GM19351 (cell line): Measurements from ENCODE around the gene NKD2.

Experiments
- ATAC-seq: cut with Tn5 transposase; IDR thresholded peaks from one replicate; pipeline ENCODE4 v1.9.1; 2021; ENCODE audit warnings: mild to moderate bottlenecking, moderate library complexity; ENCODE audit not compliant: unreplicated experiment

Gene NKD2

GRCh38 chr5:1040571-1040970 lies 32.0 kb downstream of the NKD2 start:
- no peak for ATAC-seq

GRCh38 chr5:1041225-1042143 lies 32.9 kb downstream of the NKD2 start:
- no peak for ATAC-seq

- ATAC-seq: no peak
Measured at GRCh38 chr5:1042626-1043025, 34.0 kb downstream of the NKD2 start.

- no peak for ATAC-seq
Measured at GRCh38 chr5:1043327-1043726, 34.7 kb downstream of the NKD2 start.

GRCh38 chr5:1044117-1044516 lies 35.5 kb downstream of the NKD2 start:
- no peak for ATAC-seq

- no peak for ATAC-seq
Measured at GRCh38 chr5:1045960-1046560, 37.5 kb downstream of the NKD2 start.

GRCh38 chr5:1047332-1047965 lies 38.8 kb downstream of the NKD2 start:
- ATAC-seq: no peak

GRCh38 chr5:1048162-1048721 lies 39.6 kb downstream of the NKD2 start:
- no peak for ATAC-seq

GRCh38 chr5:1048861-1049838 lies 40.5 kb downstream of the NKD2 start:
- ATAC-seq: no peak

GRCh38 chr5:1050423-1051365 lies 42.1 kb downstream of the NKD2 start:
- no peak for ATAC-seq

GRCh38 chr5:1051366-1051720 lies 42.7 kb downstream of the NKD2 start:
- ATAC-seq: no peak

- ATAC-seq: no peak
Measured at GRCh38 chr5:1052076-1052475, 43.5 kb downstream of the NKD2 start.

- ATAC-seq: no peak
Measured at GRCh38 chr5:1052641-1053390, 44.2 kb downstream of the NKD2 start.

GRCh38 chr5:1053391-1054017 lies 44.9 kb downstream of the NKD2 start:
- no peak for ATAC-seq

- no peak for ATAC-seq
Measured at GRCh38 chr5:1054018-1054798, 45.6 kb downstream of the NKD2 start.

- no peak for ATAC-seq
Measured at GRCh38 chr5:1054799-1055775, 46.5 kb downstream of the NKD2 start.
